Measurements from ENCODE around the gene TUBA4B. TPM values are rescaled to one million over a fixed set of nuclear protein-coding genes. Genes with fewer than 3 reads are reported as not detected.
"Not testable (repeated sequence)": the region's sequence is repeated elsewhere in the genome, so short reads cannot be mapped to it uniquely, and the experiment has no call there.

Gene TUBA4B
- total RNA-seq, 1 experiment from 2014 or later, result not detected

DNA sequence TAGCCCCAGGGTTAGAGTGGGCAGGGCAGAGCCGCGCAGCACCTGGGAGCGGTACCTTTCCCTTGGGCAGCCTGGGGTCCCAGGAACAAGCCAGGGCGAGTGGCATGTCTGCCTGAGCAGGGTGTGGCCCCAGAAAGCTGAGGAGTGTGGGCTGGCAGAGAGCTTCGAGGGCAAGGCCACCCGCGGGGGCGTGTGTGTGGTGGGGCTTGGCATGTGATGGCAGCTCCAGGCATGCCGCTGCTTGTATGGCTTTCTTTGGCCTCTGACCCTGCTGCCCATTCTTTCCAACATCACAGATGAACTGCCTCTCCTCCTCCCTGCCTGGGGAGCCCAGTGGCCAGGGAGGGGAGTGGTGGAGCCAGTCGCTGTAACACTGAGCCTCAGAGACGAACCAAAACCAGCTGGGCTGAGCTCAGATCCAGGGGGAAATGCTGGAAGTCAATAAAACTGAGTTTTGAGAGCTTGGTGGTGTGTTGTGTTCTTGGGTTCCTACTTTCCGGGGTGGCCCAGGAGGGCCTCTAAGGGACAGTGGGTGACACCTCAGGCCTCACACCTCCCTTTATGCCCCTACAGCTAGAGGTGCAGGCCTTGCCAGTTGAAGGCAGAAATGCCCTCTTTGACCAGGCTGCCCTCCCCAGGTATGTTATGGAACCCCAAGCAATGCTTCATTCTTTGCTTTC lies 33.5 kb downstream of the TUBA4B start:
- DNase-seq (ENCODE audit: low spot score), result no peak
- in situ Hi-C loops (cut with HindIII; ENCODE audit: low sequenced_read_pairs), result no loop called here

DNA sequence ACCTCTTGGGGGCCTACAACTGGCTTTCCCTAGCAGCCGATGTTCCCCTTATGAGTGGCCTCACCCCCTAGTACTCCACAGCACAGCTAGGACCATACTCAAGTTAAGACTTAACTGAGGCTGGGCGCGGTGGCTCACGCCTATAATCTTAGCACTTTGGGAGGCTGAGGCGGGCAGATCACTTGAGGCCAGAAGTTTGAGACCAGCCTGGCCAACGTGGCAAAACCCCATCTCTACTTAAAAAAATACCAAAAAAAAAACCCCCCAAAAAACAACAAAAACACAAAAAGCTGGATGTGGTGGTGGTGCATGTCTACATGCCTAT lies 34.0 kb downstream of the TUBA4B start:
- DNase-seq (ENCODE audit: low spot score); in situ Hi-C loops (cut with HindIII; ENCODE audit: low sequenced_read_pairs): not testable (repeated sequence)

DNA sequence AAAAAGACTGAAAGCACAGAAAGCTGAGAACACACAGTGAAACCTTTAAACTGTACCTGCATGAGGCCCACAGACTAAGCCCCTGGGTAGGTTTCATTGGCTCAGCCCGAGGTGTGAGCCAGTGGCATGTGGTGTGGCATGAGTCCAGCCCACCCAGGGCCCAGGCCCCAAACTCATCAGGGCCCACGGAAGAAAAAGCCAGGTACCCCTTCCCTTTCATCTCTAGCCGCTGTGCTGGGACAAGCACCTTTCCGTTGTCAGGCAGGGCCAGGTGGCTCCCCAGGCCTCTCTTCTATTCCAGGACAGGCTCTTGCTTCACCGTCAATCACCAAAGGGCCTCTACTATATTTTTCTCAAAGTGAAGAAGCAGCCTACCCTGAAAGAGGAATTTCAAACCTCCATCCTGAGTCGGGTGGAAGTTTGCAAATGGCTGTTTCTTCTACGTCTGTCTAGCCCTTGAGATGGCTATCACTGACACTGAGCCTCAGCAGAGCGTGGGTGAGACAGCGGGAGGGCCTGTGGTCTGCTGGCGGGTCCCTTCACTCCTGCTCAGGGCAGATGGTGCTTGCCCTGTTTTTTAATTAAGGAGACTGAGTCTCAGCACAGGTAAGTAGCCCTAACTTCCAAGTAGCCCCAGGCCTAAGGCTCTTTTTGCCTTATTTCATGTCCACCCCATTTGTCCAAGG lies 34.7 kb downstream of the TUBA4B start:
- in situ Hi-C loops (cut with HindIII; ENCODE audit: low sequenced_read_pairs), result no loop called here
- no peak for DNase-seq (ENCODE audit: low spot score)

DNA sequence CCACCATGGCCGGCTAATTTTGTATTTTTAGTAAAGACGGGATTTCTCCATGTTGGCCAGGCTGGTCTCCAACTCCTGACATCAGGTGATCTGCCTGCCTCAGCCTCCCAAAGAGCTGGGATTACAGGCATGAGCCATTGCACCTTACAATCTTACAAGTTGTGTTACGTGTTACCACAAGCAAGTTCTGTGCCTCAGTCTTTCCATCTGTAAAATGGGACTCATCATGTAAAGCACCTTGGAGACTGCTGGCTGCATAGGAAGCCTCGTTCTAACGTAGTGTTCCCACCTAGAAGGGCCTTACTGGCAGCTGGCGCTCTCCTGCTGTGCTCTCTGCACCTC lies 36.1 kb downstream of the TUBA4B start:
- in situ Hi-C loops (cut with HindIII; ENCODE audit: low sequenced_read_pairs), result no loop called here
- no peak for DNase-seq (ENCODE audit: low spot score)

DNA sequence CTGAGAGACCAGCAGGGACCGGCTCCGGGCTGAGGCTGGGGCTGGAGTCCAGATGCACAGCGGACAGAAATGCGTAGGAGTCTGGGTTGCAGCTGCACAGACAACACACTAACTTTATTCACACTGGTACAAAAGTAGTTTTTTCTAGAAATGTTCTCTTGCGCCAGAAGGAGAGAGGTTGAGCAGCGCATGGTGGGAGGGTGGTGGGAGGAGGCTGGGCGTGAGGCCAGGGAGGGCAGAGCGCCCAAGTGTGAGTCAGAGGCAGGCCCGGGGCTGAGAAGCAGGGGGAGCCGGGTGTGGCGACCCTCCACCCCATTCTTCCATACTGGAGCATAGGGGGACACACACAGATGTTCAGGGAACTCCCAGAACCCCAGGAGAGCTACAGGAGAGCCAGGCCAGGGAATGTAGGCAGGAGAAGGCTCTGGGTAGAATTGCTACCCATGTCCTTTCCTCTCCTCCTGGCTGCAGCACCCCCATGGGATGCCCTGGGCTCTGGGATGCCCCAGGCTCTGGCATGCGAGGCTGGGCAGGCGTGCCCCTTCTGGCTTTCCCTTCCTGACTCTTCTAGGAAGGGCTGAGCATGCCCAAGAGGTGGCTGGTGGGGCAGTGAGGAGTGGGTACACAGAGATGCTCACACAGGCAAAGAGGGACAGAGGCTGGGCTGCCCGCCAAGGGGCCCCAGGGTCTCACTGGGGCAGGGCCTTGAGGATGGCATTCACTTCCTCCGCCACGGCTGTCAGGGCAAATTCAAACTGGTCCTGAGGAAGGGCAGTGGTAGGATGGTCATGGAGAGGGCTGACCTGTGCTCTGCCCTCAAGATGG lies 36.7 kb downstream of the TUBA4B start:
- in situ Hi-C loops (cut with HindIII; ENCODE audit: low sequenced_read_pairs), result no loop called here
- DNase-seq (ENCODE audit: low spot score), result no peak

DNA sequence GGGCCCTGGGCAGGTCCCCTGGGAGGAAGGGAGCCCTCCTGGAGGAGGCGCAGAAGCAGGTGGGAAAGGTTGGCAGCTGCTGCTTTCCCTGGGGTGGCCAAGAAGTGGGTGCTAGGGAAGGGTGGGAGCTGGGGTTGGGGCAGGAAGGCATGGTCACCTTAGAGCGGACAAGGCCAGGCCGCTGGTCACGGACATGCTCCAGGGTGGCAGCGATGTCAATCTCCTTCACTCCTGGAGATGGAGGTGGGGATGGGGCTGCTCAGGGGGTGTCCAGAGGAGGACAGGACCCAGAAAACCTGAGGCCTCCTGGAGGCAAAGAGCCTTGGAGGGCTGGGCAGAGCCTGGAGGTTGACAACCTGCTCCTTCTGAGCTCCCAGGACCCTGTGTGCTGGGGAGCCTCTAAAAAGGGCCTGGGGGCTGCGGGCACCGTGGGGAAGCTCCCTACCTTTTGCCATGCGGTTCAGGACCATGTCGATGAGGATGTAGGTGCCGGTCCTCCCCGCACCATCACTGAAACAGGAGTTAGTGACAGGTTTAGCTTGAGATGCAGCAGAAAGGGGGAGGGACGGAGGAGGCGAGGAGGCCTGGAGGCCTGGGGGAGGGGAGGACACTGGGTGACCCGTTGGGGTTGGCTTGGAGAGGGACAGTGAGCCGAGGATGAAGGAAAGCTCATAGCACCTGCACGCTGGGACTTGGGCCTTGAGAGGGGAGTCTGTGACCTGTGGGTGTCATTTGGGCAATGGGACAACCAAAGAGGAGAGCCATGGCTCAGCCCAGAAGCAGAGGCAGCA lies 37.5 kb downstream of the TUBA4B start:
- DNase-seq (ENCODE audit: low spot score), result no peak
- in situ Hi-C loops (cut with HindIII; ENCODE audit: low sequenced_read_pairs), result no loop called here

DNA sequence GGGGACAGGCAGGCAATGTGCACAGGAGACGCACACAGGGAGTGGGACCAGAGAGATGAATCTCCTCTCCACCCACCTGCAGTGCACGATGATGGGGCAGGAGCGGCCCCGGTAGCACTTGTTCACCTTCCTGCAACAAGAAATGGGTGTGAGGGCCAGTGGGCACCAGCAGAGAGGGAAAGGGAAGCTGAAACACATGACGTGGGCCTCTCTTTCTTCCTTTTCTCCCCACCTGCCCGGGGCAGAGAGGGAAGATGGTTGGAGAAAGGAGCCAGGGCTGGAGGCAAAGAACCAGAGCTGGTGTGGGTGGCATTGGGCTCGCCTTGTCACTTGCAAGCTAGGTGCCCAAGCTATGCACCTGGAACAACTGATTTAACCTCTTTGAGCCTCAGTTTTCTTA lies 38.4 kb downstream of the TUBA4B start:
- in situ Hi-C loops (cut with HindIII; ENCODE audit: low sequenced_read_pairs), result no loop called here
- DNase-seq (ENCODE audit: low spot score), result no peak

DNA sequence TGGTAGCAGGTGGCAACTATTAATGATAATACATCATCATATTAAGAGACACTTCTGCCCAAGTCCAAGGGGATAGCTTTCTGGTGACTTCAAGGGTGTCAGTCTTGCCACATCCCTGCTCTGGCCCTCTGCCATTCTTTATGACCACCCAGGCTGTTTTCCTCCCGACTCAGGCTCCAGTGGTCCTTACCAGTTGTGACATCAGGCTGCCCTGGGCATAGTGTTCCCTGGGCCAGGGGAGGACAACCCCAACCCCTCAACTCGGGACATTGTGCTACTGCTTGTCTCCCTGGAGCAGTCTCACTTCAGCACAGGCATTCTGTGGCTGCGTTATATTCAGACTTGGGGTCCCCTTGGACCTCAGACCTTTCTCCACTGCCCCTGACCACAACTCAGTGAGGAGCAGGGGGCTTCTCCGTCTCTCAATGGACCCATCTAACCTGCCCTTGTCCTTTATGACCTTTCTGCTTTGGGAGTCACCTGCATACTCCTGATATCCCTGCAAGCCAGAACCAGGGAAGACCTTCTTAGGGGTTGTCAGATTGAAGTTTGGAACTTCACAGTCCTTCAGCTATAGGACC lies 39.0 kb downstream of the TUBA4B start:
- in situ Hi-C loops (cut with HindIII; ENCODE audit: low sequenced_read_pairs), result no loop called here
- DNase-seq (ENCODE audit: low spot score), result no peak

DNA sequence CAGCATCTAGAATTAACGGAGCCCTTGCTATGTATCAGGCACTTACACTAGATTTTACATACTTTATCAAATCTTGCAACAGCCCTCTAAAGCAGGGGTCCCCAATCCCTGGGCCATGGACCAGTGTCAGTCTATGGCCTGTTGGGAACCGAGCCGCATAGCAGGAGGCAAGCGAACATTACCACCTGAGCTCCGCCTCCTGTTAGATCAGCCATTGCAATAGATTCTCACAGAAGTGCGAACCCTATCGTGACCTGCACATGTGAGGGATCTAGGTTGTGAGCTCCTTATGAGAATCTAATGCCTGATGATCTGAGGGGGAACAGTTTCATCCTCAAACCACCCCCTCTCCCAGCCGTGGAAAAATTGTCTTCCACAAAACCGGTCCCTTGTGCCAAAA lies 39.6 kb downstream of the TUBA4B start:
- DNase-seq (ENCODE audit: low spot score), result no peak
- in situ Hi-C loops (cut with HindIII; ENCODE audit: low sequenced_read_pairs), result no loop called here

DNA sequence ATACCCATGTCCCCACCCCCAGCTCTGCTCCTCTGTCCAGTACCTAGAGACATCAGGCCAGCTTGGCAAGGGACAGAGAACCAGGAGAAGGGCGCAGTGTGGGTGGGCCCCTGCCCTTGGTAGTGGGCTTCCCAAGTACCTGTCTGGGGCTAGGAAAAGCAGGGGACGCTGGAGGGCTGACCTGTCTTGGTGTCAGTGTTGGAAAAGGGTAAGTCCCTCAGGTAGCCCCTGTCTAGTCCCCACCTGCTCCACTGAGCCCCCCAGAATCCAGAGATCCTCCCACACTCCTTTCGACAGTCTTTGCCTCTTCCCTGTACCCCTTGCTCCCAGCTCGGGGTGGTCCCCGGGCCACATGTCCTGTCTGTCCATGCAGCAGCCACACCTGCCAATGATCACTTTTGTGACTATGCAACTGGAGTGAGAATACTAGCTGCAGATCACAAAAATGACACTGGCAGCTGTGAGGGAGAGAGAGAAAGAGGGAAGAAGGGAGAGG lies 40.7 kb downstream of the TUBA4B start:
- in situ Hi-C loops (cut with HindIII; ENCODE audit: low sequenced_read_pairs), result no loop called here

DNA sequence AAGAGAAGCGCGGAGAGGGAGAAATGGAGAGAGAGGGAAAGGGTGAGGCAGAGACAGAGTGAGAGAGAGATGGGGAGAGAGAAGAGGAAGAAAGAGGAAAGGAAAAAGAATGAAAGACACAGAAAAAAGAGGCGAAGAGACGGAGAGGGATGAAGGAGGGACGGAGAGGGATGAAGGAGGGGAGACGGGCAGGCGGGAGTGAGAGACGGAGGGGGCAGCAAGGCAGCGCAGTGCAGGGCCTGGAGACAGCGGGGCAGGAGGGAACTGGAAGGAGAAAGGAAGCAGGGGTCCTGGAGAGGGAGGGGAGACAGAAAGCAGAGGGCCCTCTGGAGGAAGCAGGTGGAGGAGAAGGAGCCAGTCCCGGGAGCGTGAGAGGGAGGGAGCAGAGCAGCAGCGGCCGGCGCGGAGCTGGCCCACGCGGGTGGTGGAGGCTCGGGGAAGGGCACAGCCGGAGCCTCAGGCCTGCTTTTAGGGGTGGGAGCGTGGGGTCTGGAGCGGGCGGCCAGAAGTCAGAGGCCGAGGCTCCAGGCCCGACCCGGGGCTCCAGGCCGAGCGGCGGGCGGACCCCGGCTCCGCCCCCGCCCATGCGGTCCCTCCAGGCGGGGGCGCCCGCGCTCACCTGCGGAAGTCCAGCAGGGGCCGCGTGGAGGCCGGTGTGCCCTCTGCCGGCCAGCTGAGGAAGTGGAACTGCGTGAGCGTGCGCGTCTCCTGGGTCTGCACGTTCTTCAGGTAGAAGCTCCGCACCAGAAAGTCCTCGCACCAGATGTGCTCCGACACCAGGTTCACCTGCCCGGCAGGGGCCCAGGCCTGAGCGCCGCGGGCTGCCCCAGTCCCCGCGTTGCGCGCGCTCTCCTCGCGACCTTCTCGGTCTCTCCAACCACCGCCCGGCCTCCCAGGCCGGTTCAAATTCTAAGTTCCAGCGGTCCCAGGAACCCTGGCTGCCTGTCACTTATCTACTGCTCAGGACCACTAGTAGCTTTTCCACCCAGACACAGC lies 41.6 kb downstream of the TUBA4B start:
- in situ Hi-C loops (cut with HindIII; ENCODE audit: low sequenced_read_pairs), result no loop called here
- DNase-seq (ENCODE audit: low spot score), result peak; percentile 86

More for the DNA sequence above, 40.7 kb downstream of the TUBA4B start:
- DNase-seq (ENCODE audit: low spot score), result no peak

DNA sequence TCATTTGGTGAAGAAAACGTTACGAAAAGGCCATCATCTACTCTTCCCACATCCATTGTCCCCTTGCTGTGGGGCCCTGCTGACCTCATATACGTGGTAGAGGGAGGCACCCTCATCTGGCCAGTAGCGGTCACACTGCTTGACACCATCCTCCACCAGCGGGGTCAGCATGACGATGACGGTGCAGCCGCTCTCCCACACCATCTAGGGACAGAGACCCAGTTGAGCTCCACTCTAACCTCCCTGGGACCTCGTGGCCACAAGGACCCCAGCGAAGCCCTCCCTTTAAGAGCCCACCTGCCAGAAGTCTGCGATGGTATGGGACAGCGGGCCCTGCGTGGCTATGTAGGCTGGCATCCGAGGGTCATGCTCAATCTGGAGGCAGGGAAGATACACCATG lies 43.1 kb downstream of the TUBA4B start:
- in situ Hi-C loops (cut with HindIII; ENCODE audit: low sequenced_read_pairs), result no loop called here
- DNase-seq (ENCODE audit: low spot score), result no peak

DNA sequence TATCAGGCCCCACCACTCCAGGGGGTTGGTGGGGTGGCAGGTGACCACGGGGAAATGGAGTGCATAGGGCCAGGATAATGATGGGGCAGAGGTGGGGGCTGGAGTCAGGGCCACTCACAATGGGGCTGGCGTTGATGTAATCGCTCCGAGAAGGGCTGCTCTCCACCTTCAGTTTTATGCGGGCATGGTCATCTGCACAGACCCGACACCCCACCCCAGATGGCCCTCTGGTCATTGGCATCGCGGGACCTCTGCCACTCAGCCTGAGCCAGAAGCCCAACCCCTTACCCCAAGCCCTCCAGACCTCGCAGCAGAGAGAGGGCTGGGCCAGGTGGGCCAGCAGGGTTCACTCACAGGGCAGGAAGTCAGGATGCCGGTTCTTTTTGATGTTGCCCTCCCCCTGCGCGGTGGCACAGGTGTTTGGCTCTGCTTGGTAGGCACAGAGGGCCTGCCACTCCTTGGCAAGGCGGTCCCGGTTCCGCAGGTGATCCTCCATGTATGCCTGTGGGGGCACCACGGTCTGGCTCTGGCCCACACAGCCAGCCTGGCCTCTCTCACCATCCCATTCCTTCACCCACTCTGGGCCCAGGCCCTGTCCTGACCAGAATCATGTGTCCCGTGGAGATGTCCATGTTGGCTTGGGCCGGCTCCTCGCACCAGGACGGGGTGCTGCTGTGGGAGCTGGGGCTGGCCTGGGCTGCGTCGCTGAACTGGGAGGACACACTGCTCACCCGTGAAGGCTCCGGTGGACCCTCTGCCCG lies 43.8 kb downstream of the TUBA4B start:
- in situ Hi-C loops (cut with HindIII; ENCODE audit: low sequenced_read_pairs), result no loop called here
- no peak for DNase-seq (ENCODE audit: low spot score)

DNA sequence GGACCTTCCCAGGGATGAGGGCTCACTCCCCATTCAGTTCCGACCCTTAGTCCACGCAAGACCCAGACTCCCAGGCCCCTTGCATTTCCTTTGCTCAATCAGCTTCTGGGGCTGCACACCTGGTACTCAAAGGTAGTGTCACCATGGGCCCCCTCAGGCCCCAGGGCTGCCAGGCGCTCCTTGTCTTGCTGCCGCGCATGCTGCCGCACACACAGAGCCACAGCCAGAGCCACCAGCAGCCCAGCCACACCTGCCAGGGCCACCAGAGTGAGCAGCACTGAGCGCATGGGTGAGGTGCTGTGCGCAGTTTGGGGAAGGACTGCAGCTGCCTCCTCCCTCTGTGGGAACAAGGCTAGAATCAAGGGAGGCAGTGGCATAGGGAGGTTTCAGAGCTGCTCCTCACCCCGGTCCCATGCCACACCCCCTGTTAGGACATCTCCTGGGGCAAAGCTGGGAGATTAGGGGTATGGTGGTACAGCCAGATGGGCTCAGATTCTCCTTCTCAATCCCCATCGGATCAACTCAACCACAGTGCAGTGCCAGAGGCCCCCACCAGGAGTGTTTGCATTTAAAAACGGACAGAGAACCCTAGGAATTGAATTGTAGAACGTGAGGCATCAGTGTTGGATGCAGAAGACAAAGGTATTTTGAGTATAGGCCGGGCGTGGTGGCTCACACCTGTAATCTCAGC lies 44.9 kb downstream of the TUBA4B start:
- in situ Hi-C loops (cut with HindIII; ENCODE audit: low sequenced_read_pairs), result no loop called here
- DNase-seq (ENCODE audit: low spot score), result no peak

DNA sequence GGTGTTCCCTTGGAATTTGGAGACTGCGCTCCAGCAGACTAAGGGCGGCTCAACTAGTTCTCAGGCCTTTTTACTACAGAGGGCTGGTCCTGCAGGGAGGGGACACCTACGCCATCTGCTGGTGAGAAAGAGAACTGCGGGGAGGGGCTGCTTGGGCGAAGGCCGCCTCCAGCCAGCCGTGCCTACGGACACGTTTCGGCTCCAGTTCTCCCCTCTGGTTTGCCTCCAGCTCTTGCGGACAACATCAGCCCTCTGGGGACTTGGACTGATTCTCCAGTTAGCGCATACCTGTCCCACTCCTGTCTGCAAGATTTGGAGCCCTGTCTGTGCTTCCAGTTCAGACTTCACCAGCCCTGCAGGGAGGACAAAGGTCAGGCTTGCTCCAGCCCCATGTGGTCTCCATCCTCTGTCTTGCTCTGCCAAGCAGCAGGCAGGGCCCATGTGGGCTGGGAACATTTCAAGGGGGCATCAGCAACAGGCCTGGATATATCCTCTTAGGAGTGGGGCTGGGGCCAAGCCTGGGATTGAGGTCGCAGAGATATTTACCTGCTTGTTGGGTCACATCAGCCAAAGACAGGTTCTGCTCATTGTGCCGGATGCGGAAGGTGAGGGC lies 45.8 kb downstream of the TUBA4B start:
- in situ Hi-C loops (cut with HindIII; ENCODE audit: low sequenced_read_pairs), result no loop called here
- DNase-seq (ENCODE audit: low spot score), result peak; percentile 87

DNA sequence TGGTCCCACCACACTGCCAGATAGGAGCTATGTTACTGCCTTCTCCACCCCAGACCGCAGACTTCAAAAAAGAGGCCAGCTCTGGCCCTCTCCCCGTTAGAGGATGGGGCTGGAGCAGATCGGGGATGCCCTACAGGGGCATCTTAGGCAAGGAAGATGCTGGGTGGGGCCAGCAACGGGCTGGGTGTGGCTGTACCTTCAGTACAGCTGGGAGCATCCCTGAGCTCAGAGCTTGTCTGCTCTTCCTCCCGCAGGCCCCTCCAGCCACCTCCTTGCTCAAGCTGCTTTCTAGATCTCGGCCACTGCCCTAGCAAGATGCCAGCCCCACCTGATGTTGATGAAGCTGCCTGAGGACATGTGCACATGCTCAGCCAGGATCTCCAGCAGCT lies 46.3 kb downstream of the TUBA4B start:
- in situ Hi-C loops (cut with HindIII; ENCODE audit: low sequenced_read_pairs), result no loop called here
- DNase-seq (ENCODE audit: low spot score), result no peak

All from G401 (cell line).